ENCODE measurements around the gene MAU2.

MAU2 gene

GRCh38 chr19:19342086-19343015 is 21.7 kb downstream of the MAU2 start:
- no peak overlapping the region for H3K4me3 ChIP-seq (ENCODE audit: low read depth, low read length)
- H3K9me3 ChIP-seq (ENCODE audit: control insufficient read depth, low read length) = no peaks in the 10 kb centered on the region
- H3K79me2 ChIP-seq = peaks cover 29% of the 10 kb centered on the region
- H3K4me2 ChIP-seq (ENCODE audit: low read length) = no peak overlapping the region
- H3K9ac ChIP-seq = no peak overlapping the region
- peak; percentile 91 for TF ChIP-seq CTCF (IDR thresholded peaks at IDR 0.05)
- H3K4me1 ChIP-seq = no peaks in the 10 kb centered on the region
- no peaks in the 10 kb centered on the region for H3K36me3 ChIP-seq (ENCODE audit: control insufficient read depth, insufficient read depth, low read length)
- H2AFZ ChIP-seq = no peak overlapping the region
- H3K27ac ChIP-seq = no peak overlapping the region
- H3K27me3 ChIP-seq (ENCODE audit: control insufficient read depth, insufficient read depth, low read length) = no peaks in the 10 kb centered on the region

GRCh38 chr19:19343016-19343362 is 22.4 kb downstream of the MAU2 start:
- H3K79me2 ChIP-seq = peaks cover 26% of the 10 kb centered on the region
- no peaks in the 10 kb centered on the region for H3K27me3 ChIP-seq (ENCODE audit: control insufficient read depth, insufficient read depth, low read length)
- H3K4me3 ChIP-seq (ENCODE audit: low read depth, low read length) = no peak overlapping the region
- no peaks in the 10 kb centered on the region for H3K9me3 ChIP-seq (ENCODE audit: control insufficient read depth, low read length)
- H3K4me2 ChIP-seq (ENCODE audit: low read length) = no peak overlapping the region
- no peaks in the 10 kb centered on the region for H3K36me3 ChIP-seq (ENCODE audit: control insufficient read depth, insufficient read depth, low read length)
- no peak overlapping the region for H2AFZ ChIP-seq
- no peaks in the 10 kb centered on the region for H3K4me1 ChIP-seq
- no peak overlapping the region for H3K27ac ChIP-seq
- TF ChIP-seq CTCF (IDR thresholded peaks at IDR 0.05) = no peak
- H3K9ac ChIP-seq = no peak overlapping the region

GRCh38 chr19:19343762-19344161 is 23.1 kb downstream of the MAU2 start:
- no peaks in the 10 kb centered on the region for H3K4me1 ChIP-seq
- H2AFZ ChIP-seq = no peak overlapping the region
- no peak overlapping the region for H3K4me3 ChIP-seq (ENCODE audit: low read depth, low read length)
- H3K4me2 ChIP-seq (ENCODE audit: low read length) = no peak overlapping the region
- H3K36me3 ChIP-seq (ENCODE audit: control insufficient read depth, insufficient read depth, low read length) = no peaks in the 10 kb centered on the region
- H3K27ac ChIP-seq = no peak overlapping the region
- H3K79me2 ChIP-seq = peaks cover 18% of the 10 kb centered on the region
- TF ChIP-seq CTCF (IDR thresholded peaks at IDR 0.05) = no peak
- H3K9ac ChIP-seq = no peak overlapping the region
- H3K27me3 ChIP-seq (ENCODE audit: control insufficient read depth, insufficient read depth, low read length) = no peaks in the 10 kb centered on the region
- H3K9me3 ChIP-seq (ENCODE audit: control insufficient read depth, low read length) = no peaks in the 10 kb centered on the region

GRCh38 chr19:19345232-19345631 is 24.6 kb downstream of the MAU2 start:
- no peak overlapping the region for H3K9ac ChIP-seq
- H3K4me1 ChIP-seq = no peaks in the 10 kb centered on the region
- H3K9me3 ChIP-seq (ENCODE audit: control insufficient read depth, low read length) = no peaks in the 10 kb centered on the region
- H3K4me2 ChIP-seq (ENCODE audit: low read length) = no peak overlapping the region
- no peaks in the 10 kb centered on the region for H3K36me3 ChIP-seq (ENCODE audit: control insufficient read depth, insufficient read depth, low read length)
- TF ChIP-seq CTCF (IDR thresholded peaks at IDR 0.05) = no peak
- no peaks in the 10 kb centered on the region for H3K27me3 ChIP-seq (ENCODE audit: control insufficient read depth, insufficient read depth, low read length)
- H3K4me3 ChIP-seq (ENCODE audit: low read depth, low read length) = no peak overlapping the region
- peaks cover 18% of the 10 kb centered on the region for H3K79me2 ChIP-seq
- no peak overlapping the region for H3K27ac ChIP-seq
- H2AFZ ChIP-seq = no peak overlapping the region

GRCh38 chr19:19345970-19346369 is 25.3 kb downstream of the MAU2 start:
- Histone ChIP-seq H2AFZ (no peak overlapping the region), H3K36me3 (ENCODE audit: control insufficient read depth, insufficient read depth, low read length) (no peaks in the 10 kb centered on the region), H3K79me2 (peaks cover 18% of the 10 kb centered on the region), H3K4me1 (no peaks in the 10 kb centered on the region), H3K4me2 (ENCODE audit: low read length) (no peak overlapping the region), H3K9ac (no peak overlapping the region), H3K9me3 (ENCODE audit: control insufficient read depth, low read length) (no peaks in the 10 kb centered on the region), H3K27ac (no peak overlapping the region), H3K27me3 (ENCODE audit: control insufficient read depth, insufficient read depth, low read length) (no peaks in the 10 kb centered on the region), H3K4me3 (ENCODE audit: low read depth, low read length) (no peak overlapping the region)
- no peak for TF ChIP-seq CTCF (IDR thresholded peaks at IDR 0.05)
